Measurements from ENCODE around the gene GSE1. TPM values are rescaled to one million over a fixed set of nuclear protein-coding genes. Genes with fewer than 3 reads are reported as not detected.

The GSE1 gene
- polyA plus RNA-seq, 1 donor = 94.9 TPM

GRCh38 chr16:85621698-85622428 lies 8.7 kb downstream of the GSE1 start:
- Histone ChIP-seq H3K36me3 (ENCODE audit: control insufficient read depth, insufficient read depth, low read length) (peaks cover 26% of the 10 kb centered on the region), H3K4me1 (ENCODE audit: control insufficient read depth, insufficient read depth, low read length) (peaks cover 44% of the 10 kb centered on the region), H3K27ac (ENCODE audit: low read length) (peak overlapping the region; percentile 37), H3K4me3 (ENCODE audit: low read length) (no peak overlapping the region), H3K9me3 (ENCODE audit: control insufficient read depth, low read depth, low read length) (peaks cover 4% of the 10 kb centered on the region), H3K27me3 (ENCODE audit: control insufficient read depth, insufficient read depth, low read length) (no peaks in the 10 kb centered on the region)
- no CpG with 5 or more reads among the region's 13 CpGs for WGBS (ENCODE audit: insufficient coverage, low lambda C conversion rate)
- DNase-seq = peak; percentile 76 to 87

- Histone ChIP-seq H3K9me3 (ENCODE audit: control insufficient read depth, low read depth, low read length) (peaks cover 4% of the 10 kb centered on the region), H3K27me3 (ENCODE audit: control insufficient read depth, insufficient read depth, low read length) (no peaks in the 10 kb centered on the region), H3K36me3 (ENCODE audit: control insufficient read depth, insufficient read depth, low read length) (peaks cover 26% of the 10 kb centered on the region), H3K4me1 (ENCODE audit: control insufficient read depth, insufficient read depth, low read length) (peaks cover 41% of the 10 kb centered on the region), H3K27ac (ENCODE audit: low read length) (no peak overlapping the region), H3K4me3 (ENCODE audit: low read length) (no peak overlapping the region)
- DNase-seq = no peak
- WGBS (ENCODE audit: insufficient coverage, low lambda C conversion rate) = no CpG with 5 or more reads among the region's 6 CpGs
These were observed 9.6 kb downstream of the GSE1 start for GRCh38 chr16:85622683-85623082.

GRCh38 chr16:85623250-85623649 lies 10.1 kb downstream of the GSE1 start:
- Histone ChIP-seq H3K4me3 (ENCODE audit: low read length) (no peak overlapping the region), H3K27me3 (ENCODE audit: control insufficient read depth, insufficient read depth, low read length) (no peaks in the 10 kb centered on the region), H3K4me1 (ENCODE audit: control insufficient read depth, insufficient read depth, low read length) (peaks cover 44% of the 10 kb centered on the region), H3K36me3 (ENCODE audit: control insufficient read depth, insufficient read depth, low read length) (peaks cover 20% of the 10 kb centered on the region), H3K9me3 (ENCODE audit: control insufficient read depth, low read depth, low read length) (peaks cover 9% of the 10 kb centered on the region), H3K27ac (ENCODE audit: low read length) (no peak overlapping the region)
- DNase-seq = no peak
- WGBS (ENCODE audit: insufficient coverage, low lambda C conversion rate) = no CpG with 5 or more reads among the region's 11 CpGs

- peaks cover 15% of the 10 kb centered on the region for H3K36me3 ChIP-seq (ENCODE audit: control insufficient read depth, insufficient read depth, low read length)
- H3K9me3 ChIP-seq (ENCODE audit: control insufficient read depth, low read depth, low read length) = peaks cover 13% of the 10 kb centered on the region
- DNase-seq = no peak
- no CpG with 5 or more reads among the region's 21 CpGs for WGBS (ENCODE audit: insufficient coverage, low lambda C conversion rate)
- no peaks in the 10 kb centered on the region for H3K27me3 ChIP-seq (ENCODE audit: control insufficient read depth, insufficient read depth, low read length)
- peaks cover 46% of the 10 kb centered on the region for H3K4me1 ChIP-seq (ENCODE audit: control insufficient read depth, insufficient read depth, low read length)
- no peak overlapping the region for H3K27ac ChIP-seq (ENCODE audit: low read length)
- no peak overlapping the region for H3K4me3 ChIP-seq (ENCODE audit: low read length)
These were observed 11.0 kb downstream of the GSE1 start for GRCh38 chr16:85623997-85624601.

- DNase-seq = no peak
- no CpG with 5 or more reads among the region's 17 CpGs for WGBS (ENCODE audit: insufficient coverage, low lambda C conversion rate)
- peaks cover 46% of the 10 kb centered on the region for H3K4me1 ChIP-seq (ENCODE audit: control insufficient read depth, insufficient read depth, low read length)
- H3K36me3 ChIP-seq (ENCODE audit: control insufficient read depth, insufficient read depth, low read length) = peaks cover 14% of the 10 kb centered on the region
- no peaks in the 10 kb centered on the region for H3K27me3 ChIP-seq (ENCODE audit: control insufficient read depth, insufficient read depth, low read length)
- no peak overlapping the region for H3K27ac ChIP-seq (ENCODE audit: low read length)
- no peak overlapping the region for H3K4me3 ChIP-seq (ENCODE audit: low read length)
- H3K9me3 ChIP-seq (ENCODE audit: control insufficient read depth, low read depth, low read length) = peaks cover 19% of the 10 kb centered on the region
These were observed 11.5 kb downstream of the GSE1 start for GRCh38 chr16:85624646-85625045.

- Histone ChIP-seq H3K4me1 (ENCODE audit: control insufficient read depth, insufficient read depth, low read length) (peaks cover 46% of the 10 kb centered on the region), H3K36me3 (ENCODE audit: control insufficient read depth, insufficient read depth, low read length) (peaks cover 14% of the 10 kb centered on the region), H3K4me3 (ENCODE audit: low read length) (no peak overlapping the region), H3K27me3 (ENCODE audit: control insufficient read depth, insufficient read depth, low read length) (no peaks in the 10 kb centered on the region), H3K27ac (ENCODE audit: low read length) (no peak overlapping the region), H3K9me3 (ENCODE audit: control insufficient read depth, low read depth, low read length) (peaks cover 22% of the 10 kb centered on the region)
- no CpG with 5 or more reads among the region's 27 CpGs for WGBS (ENCODE audit: insufficient coverage, low lambda C conversion rate)
- DNase-seq = peak in 1 of 2 donors; percentile 23
These were observed 11.9 kb downstream of the GSE1 start for GRCh38 chr16:85625053-85625452.

- peaks cover 11% of the 10 kb centered on the region for H3K36me3 ChIP-seq (ENCODE audit: control insufficient read depth, insufficient read depth, low read length)
- peaks cover 46% of the 10 kb centered on the region for H3K4me1 ChIP-seq (ENCODE audit: control insufficient read depth, insufficient read depth, low read length)
- peaks cover 22% of the 10 kb centered on the region for H3K9me3 ChIP-seq (ENCODE audit: control insufficient read depth, low read depth, low read length)
- no peak overlapping the region for H3K4me3 ChIP-seq (ENCODE audit: low read length)
- H3K27ac ChIP-seq (ENCODE audit: low read length) = no peak overlapping the region
- no peak for DNase-seq
- H3K27me3 ChIP-seq (ENCODE audit: control insufficient read depth, insufficient read depth, low read length) = no peaks in the 10 kb centered on the region
- no CpG with 5 or more reads among the region's 18 CpGs for WGBS (ENCODE audit: insufficient coverage, low lambda C conversion rate)
These were observed 12.5 kb downstream of the GSE1 start for GRCh38 chr16:85625485-85626117.

GRCh38 chr16:85626191-85626981 lies 13.3 kb downstream of the GSE1 start:
- no CpG with 5 or more reads among the region's 37 CpGs for WGBS (ENCODE audit: insufficient coverage, low lambda C conversion rate)
- peak overlapping the region; percentile 35 for H3K27ac ChIP-seq (ENCODE audit: low read length)
- no peaks in the 10 kb centered on the region for H3K27me3 ChIP-seq (ENCODE audit: control insufficient read depth, insufficient read depth, low read length)
- DNase-seq = peak in 1 of 2 donors; percentile 57
- peaks cover 22% of the 10 kb centered on the region for H3K9me3 ChIP-seq (ENCODE audit: control insufficient read depth, low read depth, low read length)
- peaks cover 45% of the 10 kb centered on the region for H3K4me1 ChIP-seq (ENCODE audit: control insufficient read depth, insufficient read depth, low read length)
- H3K4me3 ChIP-seq (ENCODE audit: low read length) = peak overlapping the region; percentile 7
- H3K36me3 ChIP-seq (ENCODE audit: control insufficient read depth, insufficient read depth, low read length) = peaks cover 10% of the 10 kb centered on the region

- no peak for DNase-seq
- no peaks in the 10 kb centered on the region for H3K27me3 ChIP-seq (ENCODE audit: control insufficient read depth, insufficient read depth, low read length)
- H3K4me1 ChIP-seq (ENCODE audit: control insufficient read depth, insufficient read depth, low read length) = peaks cover 37% of the 10 kb centered on the region
- peaks cover 10% of the 10 kb centered on the region for H3K36me3 ChIP-seq (ENCODE audit: control insufficient read depth, insufficient read depth, low read length)
- no CpG with 5 or more reads among the region's 8 CpGs for WGBS (ENCODE audit: insufficient coverage, low lambda C conversion rate)
- no peak overlapping the region for H3K27ac ChIP-seq (ENCODE audit: low read length)
- H3K9me3 ChIP-seq (ENCODE audit: control insufficient read depth, low read depth, low read length) = peaks cover 22% of the 10 kb centered on the region
- H3K4me3 ChIP-seq (ENCODE audit: low read length) = no peak overlapping the region
These were observed 14.0 kb downstream of the GSE1 start for GRCh38 chr16:85627089-85627488.
